K562 (cell line): ENCODE results near the gene IRF2BP2. TPM values are rescaled to one million over a fixed set of nuclear protein-coding genes. Genes with fewer than 3 reads are reported as not detected.

Source experiments
- BHLHE40 ChIP-seq: IDR thresholded peaks from 2 replicates; pipeline ENCODE4 v1.6.1; 2011; ENCODE audit warnings: low read length, improper control_type of control experiment
- CBFA2T2 ChIP-seq: fragments of 450-650 bp; conservative IDR thresholded peaks from 2 replicates; pipeline ENCODE4 v1.6.1; 2017; ENCODE audit warnings: mild to moderate bottlenecking
- KLF1 ChIP-seq: fragments of 450-650 bp; IDR thresholded peaks from 2 replicates; pipeline ENCODE4 v1.6.1; 2016; ENCODE audit warnings: missing genetic modification characterization, missing compliant biosample characterization
- MTA1 ChIP-seq: fragments of 450-650 bp; IDR thresholded peaks from 2 replicates; pipeline ENCODE4 v1.6.1; 2017; ENCODE audit warnings: borderline replicate concordance
- NUFIP1 ChIP-seq: fragments of 450-650 bp; IDR thresholded peaks from 2 replicates; pipeline ENCODE4 v1.6.1; 2018; ENCODE audit not compliant: partially characterized antibody
- RUNX1 ChIP-seq: sonication (generic); IDR thresholded peaks from 2 replicates; pipeline ENCODE4 v1.6.1; 2016; ENCODE audit warnings: antibody characterized with exemption, low read depth
- U2AF2 ChIP-seq: fragments of 200-400 bp; formaldehyde crosslinking; optimal IDR thresholded peaks from 2 replicates; pipeline ENCODE3; 2017; ENCODE audit warnings: low read depth, mild to moderate bottlenecking, low read length
- ZBED1 ChIP-seq: IDR thresholded peaks from 2 replicates; pipeline ENCODE4 v1.6.1; 2014
- ZNF354B ChIP-seq: fragments of 250-450 bp; sonication (Bioruptor Pico); IDR thresholded peaks from 2 replicates; pipeline ENCODE4 v1.4.0; 2020
- polyA plus RNA-seq, 8 experiments: library from polyadenylated mRNA; depleted of rRNA in 4 of 8; stranded (reverse) in 5 of 8; unstranded in 3 of 8; fragments of >200 nt; fragmentation: Nextera tagmentation in 2 of 8; fragmentation: Illumina TruSeq in 1 of 8; extraction: Ambion mirVana in 2 of 8; extraction: Trizol in 1 of 8; gene quantifications; 2 replicates each; pipeline versions ENCODE4 v1.2.1 to v1.2.3, GENCODE V29; 2011 to 2014; ENCODE audit warnings: inconsistent platforms in 1 of 8, missing spikeins in 1 of 8
- total RNA-seq, 7 experiments: library from RNA; depleted of rRNA in 6 of 7; stranded (reverse); fragments of >200 nt in 6 of 7; fragmentation: Illumina TruSeq in 2 of 7; extraction: Trizol in 2 of 7; gene quantifications; 2 replicates each; pipeline versions ENCODE4 v1.2.1 to v1.2.3, GENCODE V29; 2011 to 2021; ENCODE audit warnings: low replicate concordance in 1 of 7
- TF ChIP-seq, protein P1 (sequence below): sonication (generic); formaldehyde crosslinking; IDR thresholded peaks from 2 replicates; pipeline ENCODE4 v1.8.1; 2023; ENCODE audit warnings: missing genetic modification reagents, mild to moderate bottlenecking, borderline replicate concordance

IRF2BP2 gene
- total and polyA plus RNA-seq, 9 of the 15 experiments (the other 6 are each of a cell fraction or from before 2014, with no cell fraction given), result 7.7 to 68.6 (median 22.1) TPM

DNA sequence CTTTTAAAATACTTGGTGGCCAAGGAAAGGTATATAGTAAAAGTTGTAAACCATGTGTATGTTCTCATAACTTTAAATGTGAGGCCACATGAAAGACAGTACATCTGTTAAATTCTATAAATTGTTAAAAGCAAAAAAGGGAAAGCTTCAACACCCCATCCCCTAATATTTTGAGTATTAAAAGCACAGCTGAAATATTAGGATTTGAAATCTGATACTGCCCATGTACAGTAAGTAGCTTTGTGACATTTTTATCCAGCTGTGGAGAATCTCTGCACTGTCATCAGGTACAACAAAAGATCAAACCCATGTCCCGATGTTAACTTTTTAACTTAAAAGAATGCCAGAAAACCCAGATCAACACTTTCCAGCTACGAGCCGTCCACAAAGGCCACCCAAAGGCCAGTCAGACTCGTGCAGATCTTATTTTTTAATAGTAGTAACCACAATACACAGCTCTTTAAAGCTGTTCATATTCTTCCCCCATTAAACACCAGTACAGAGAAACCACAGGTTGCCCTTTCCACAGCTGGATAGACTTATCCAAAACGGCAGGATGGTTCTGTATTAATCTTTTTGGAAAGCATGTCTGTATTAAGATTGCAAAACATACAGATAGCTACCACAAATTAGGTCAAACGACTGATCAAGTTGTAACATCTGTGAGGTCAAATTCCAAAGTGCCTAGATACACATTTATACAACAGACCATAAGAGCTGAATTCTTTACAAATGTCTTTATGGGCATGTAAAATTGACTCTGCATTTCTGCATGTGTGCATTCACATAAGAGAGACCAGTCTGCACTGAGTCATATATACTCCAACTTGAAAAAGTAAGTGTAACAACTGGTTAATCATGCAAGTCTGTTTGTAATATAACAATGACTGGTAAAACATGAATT lies 5.2 kb downstream of the IRF2BP2 start (continued):
- TF ChIP-seq, protein P1, sequence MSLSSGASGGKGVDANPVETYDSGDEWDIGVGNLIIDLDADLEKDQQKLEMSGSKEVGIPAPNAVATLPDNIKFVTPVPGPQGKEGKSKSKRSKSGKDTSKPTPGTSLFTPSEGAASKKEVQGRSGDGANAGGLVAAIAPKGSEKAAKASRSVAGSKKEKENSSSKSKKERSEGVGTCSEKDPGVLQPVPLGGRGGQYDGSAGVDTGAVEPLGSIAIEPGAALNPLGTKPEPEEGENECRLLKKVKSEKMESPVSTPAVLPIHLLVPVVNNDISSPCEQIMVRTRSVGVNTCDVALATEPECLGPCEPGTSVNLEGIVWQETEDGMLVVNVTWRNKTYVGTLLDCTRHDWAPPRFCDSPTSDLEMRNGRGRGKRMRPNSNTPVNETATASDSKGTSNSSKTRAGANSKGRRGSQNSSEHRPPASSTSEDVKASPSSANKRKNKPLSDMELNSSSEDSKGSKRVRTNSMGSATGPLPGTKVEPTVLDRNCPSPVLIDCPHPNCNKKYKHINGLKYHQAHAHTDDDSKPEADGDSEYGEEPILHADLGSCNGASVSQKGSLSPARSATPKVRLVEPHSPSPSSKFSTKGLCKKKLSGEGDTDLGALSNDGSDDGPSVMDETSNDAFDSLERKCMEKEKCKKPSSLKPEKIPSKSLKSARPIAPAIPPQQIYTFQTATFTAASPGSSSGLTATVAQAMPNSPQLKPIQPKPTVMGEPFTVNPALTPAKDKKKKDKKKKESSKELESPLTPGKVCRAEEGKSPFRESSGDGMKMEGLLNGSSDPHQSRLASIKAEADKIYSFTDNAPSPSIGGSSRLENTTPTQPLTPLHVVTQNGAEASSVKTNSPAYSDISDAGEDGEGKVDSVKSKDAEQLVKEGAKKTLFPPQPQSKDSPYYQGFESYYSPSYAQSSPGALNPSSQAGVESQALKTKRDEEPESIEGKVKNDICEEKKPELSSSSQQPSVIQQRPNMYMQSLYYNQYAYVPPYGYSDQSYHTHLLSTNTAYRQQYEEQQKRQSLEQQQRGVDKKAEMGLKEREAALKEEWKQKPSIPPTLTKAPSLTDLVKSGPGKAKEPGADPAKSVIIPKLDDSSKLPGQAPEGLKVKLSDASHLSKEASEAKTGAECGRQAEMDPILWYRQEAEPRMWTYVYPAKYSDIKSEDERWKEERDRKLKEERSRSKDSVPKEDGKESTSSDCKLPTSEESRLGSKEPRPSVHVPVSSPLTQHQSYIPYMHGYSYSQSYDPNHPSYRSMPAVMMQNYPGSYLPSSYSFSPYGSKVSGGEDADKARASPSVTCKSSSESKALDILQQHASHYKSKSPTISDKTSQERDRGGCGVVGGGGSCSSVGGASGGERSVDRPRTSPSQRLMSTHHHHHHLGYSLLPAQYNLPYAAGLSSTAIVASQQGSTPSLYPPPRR, result peak; percentile 37; the same call in 1 of the 2 replicates
- TF ChIP-seq ZNF354B (no peak), BHLHE40 (no peak), U2AF2 (no peak), NUFIP1 (no peak), CBFA2T2 (peak; percentile 88), RUNX1 (no peak), MTA1 (peak; percentile 16; the same call in 1 of the 2 replicates), KLF1 (tag) (no peak), ZBED1 (0 out of 2 replicates have a peak, but pooled peaks have one; percentile 70)
